Glutamatergic neuron (in vitro differentiated cells): Measurements from ENCODE around the gene CAPN5. TPM values are rescaled to one million over a fixed set of nuclear protein-coding genes. Genes with fewer than 3 reads are reported as not detected.

Experiments
- DNase-seq: peaks from one replicate; pipeline ENCODE4 v3.0.0; 2022
- H3K27ac Mint-ChIP-seq: one replicate; pipeline ENCODE4 v1.8.0; 2020; ENCODE audit warnings: mild to moderate bottlenecking, mixed read lengths, inconsistent platforms; ENCODE audit not compliant: unreplicated experiment
- H3K27me3 Mint-ChIP-seq: one replicate; pipeline ENCODE4 v1.8.0; 2020; ENCODE audit warnings: mild to moderate bottlenecking, moderate library complexity, mixed read lengths, inconsistent platforms; ENCODE audit not compliant: unreplicated experiment
- H3K36me3 Mint-ChIP-seq: one replicate; pipeline ENCODE4 v1.8.0; 2020; ENCODE audit warnings: mild to moderate bottlenecking, mixed read lengths, inconsistent platforms; ENCODE audit not compliant: unreplicated experiment
- H3K4me1 Mint-ChIP-seq: one replicate; pipeline ENCODE4 v1.8.0; 2020; ENCODE audit warnings: mild to moderate bottlenecking, low read depth, mixed read lengths, inconsistent platforms; ENCODE audit not compliant: unreplicated experiment
- H3K4me3 Mint-ChIP-seq: one replicate; pipeline ENCODE4 v1.8.0; 2020; ENCODE audit warnings: mild to moderate bottlenecking, mixed read lengths, inconsistent platforms; ENCODE audit not compliant: unreplicated experiment
- H3K9me3 Mint-ChIP-seq: one replicate; pipeline ENCODE4 v1.8.0; 2020; ENCODE audit warnings: mild to moderate bottlenecking, moderate library complexity, mixed read lengths, inconsistent platforms; ENCODE audit not compliant: unreplicated experiment
- total RNA-seq: library from RNA; stranded (reverse); fragmentation: NEBNext Ultra II Directional; extraction: Animal tissue kit (Norgen Biotek cat#: 25700); gene quantifications from one replicate; pipeline ENCODE4 v1.2.1, GENCODE V29; 2021; ENCODE audit not compliant: unreplicated experiment
- TF ChIP-seq, protein P1 (sequence below): fragments of 200-600 bp; sonication (generic); IDR thresholded peaks from one replicate; pipeline ENCODE4 v1.5.0; 2021; ENCODE audit not compliant: partially characterized antibody, unreplicated experiment

CAPN5 gene
- total RNA-seq, 1 donor from 2014 or later = 45.0 TPM

DNA sequence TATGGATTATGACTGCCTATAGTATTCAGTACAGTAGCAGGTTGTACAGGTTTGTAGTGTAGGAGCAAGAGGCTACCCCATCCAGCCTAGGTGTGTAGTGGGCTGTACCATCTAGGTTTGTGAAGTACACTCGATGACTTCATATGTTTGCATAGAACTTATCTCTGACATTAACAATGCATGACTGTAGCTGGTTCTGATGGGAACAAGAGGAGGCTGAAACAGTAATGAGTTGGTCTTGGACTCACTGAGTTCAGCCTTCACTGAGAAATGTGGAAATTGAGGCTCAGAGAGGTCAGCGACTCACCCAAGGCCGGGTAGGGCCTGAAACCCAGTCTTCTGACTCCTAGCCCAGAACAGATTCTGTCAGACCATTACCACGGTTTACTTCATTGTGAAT, 74.3 kb downstream of the CAPN5 start:
- Mint-ChIP-seq H3K4me3 (no peak overlapping the region), H3K36me3 (no peaks in the 10 kb centered on the region), H3K27me3 (peaks cover 2% of the 10 kb centered on the region), H3K4me1 (peaks cover 27% of the 10 kb centered on the region), H3K27ac (no peak overlapping the region), H3K9me3 (peaks cover 3% of the 10 kb centered on the region)
- TF ChIP-seq, protein P1, sequence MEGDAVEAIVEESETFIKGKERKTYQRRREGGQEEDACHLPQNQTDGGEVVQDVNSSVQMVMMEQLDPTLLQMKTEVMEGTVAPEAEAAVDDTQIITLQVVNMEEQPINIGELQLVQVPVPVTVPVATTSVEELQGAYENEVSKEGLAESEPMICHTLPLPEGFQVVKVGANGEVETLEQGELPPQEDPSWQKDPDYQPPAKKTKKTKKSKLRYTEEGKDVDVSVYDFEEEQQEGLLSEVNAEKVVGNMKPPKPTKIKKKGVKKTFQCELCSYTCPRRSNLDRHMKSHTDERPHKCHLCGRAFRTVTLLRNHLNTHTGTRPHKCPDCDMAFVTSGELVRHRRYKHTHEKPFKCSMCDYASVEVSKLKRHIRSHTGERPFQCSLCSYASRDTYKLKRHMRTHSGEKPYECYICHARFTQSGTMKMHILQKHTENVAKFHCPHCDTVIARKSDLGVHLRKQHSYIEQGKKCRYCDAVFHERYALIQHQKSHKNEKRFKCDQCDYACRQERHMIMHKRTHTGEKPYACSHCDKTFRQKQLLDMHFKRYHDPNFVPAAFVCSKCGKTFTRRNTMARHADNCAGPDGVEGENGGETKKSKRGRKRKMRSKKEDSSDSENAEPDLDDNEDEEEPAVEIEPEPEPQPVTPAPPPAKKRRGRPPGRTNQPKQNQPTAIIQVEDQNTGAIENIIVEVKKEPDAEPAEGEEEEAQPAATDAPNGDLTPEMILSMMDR = no peak
- no peak for DNase-seq

DNA sequence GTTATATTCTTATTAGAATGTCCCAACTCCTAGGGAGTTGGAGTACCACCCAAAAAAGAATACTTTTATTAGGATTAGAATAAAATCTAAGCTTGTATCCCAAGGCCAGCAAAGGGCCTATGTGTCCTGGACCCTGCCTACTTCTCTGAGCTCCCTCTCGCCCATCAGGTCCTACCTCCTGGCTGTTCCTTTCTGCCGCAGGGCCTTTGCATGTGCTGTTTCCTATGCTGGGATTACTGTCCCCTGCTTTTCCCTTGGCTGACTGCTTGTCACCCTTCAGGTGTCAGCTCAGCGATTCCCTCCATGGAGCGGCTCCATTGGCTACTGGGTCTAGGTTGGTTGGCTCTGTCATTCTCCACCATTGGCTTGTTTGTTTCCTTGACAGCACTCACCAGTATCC, 74.7 kb downstream of the CAPN5 start:
- no peaks in the 10 kb centered on the region for H3K36me3 Mint-ChIP-seq
- TF ChIP-seq, protein P1 = no peak
- H3K27ac Mint-ChIP-seq = no peak overlapping the region
- no peak overlapping the region for H3K4me3 Mint-ChIP-seq
- H3K4me1 Mint-ChIP-seq = peaks cover 30% of the 10 kb centered on the region
- peaks cover 3% of the 10 kb centered on the region for H3K9me3 Mint-ChIP-seq
- H3K27me3 Mint-ChIP-seq = peaks cover 3% of the 10 kb centered on the region
- no peak for DNase-seq

GRCh38 chr11:77142091-77142975, 75.6 kb downstream of the CAPN5 start:
- H3K36me3 Mint-ChIP-seq = no peaks in the 10 kb centered on the region
- peaks cover 34% of the 10 kb centered on the region for H3K4me1 Mint-ChIP-seq
- peaks cover 8% of the 10 kb centered on the region for H3K27me3 Mint-ChIP-seq
- H3K4me3 Mint-ChIP-seq = no peak overlapping the region
- TF ChIP-seq, protein P1 = no peak
- H3K27ac Mint-ChIP-seq = no peak overlapping the region
- DNase-seq = no peak
- H3K9me3 Mint-ChIP-seq = peaks cover 6% of the 10 kb centered on the region

- DNase-seq = no peak
- peaks cover 39% of the 10 kb centered on the region for H3K4me1 Mint-ChIP-seq
- H3K36me3 Mint-ChIP-seq = no peaks in the 10 kb centered on the region
- H3K4me3 Mint-ChIP-seq = no peak overlapping the region
- H3K9me3 Mint-ChIP-seq = peaks cover 8% of the 10 kb centered on the region
- TF ChIP-seq, protein P1 = no peak
- no peak overlapping the region for H3K27ac Mint-ChIP-seq
- peaks cover 8% of the 10 kb centered on the region for H3K27me3 Mint-ChIP-seq
Observed at GRCh38 chr11:77143405-77144020, 76.7 kb downstream of the CAPN5 start.
